Measurements from ENCODE around the gene PLCD1. TPM values are rescaled to one million over a fixed set of nuclear protein-coding genes. Genes with fewer than 3 reads are reported as not detected.

PLCD1 gene
- total and polyA plus RNA-seq, 2 of the 13 experiments (the other 11 are each of a cell fraction or from before 2014, with no cell fraction given): 10.1 to 12.4 TPM

- TF ChIP-seq ZNF580 (CRISPR knock-in tag; IDR thresholded peaks at IDR 0.05; ENCODE audit: borderline replicate concordance, low read depth): no peak
- TF ChIP-seq POLR2G (IDR thresholded peaks at IDR 0.05; ENCODE audit: low read depth, low read length): no peak
- TF ChIP-seq HDAC2 (CRISPR knock-in tag; IDR thresholded peaks at IDR 0.05): 0 out of 2 replicates have a peak, but pooled peaks have one; percentile 48
- no peak for TF ChIP-seq MZF1 (CRISPR knock-in tag; IDR thresholded peaks at IDR 0.05; ENCODE audit: borderline replicate concordance)
- no peak for TF ChIP-seq ZNF709 (CRISPR knock-in tag; IDR thresholded peaks at IDR 0.05)
- TF ChIP-seq PRDM15 (CRISPR knock-in tag; IDR thresholded peaks at IDR 0.05): no peak
- TF ChIP-seq SMC3 (IDR thresholded peaks at IDR 0.05; ENCODE audit: low read length): peak; percentile 65; the same call in 1 of the 2 replicates
- peak; percentile 80 for TF ChIP-seq CREB1 (IDR thresholded peaks at IDR 0.05)
- TF ChIP-seq CREB1 (CRISPR knock-in tag; IDR thresholded peaks at IDR 0.05): no peak
- TF ChIP-seq, protein P1, sequence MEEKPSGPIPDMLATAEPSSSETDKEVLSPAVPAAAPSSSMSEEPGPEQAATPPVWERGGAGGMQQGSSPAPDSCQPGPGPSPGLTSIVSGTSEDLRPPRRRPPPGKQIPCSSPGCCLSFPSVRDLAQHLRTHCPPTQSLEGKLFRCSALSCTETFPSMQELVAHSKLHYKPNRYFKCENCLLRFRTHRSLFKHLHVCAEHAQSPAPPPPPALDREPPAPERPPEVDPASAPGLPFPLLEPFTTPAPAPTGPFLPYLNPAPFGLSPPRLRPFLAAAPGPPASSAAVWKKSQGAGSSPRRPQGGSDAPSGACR (CRISPR knock-in tag; IDR thresholded peaks at IDR 0.05): no peak
- TF ChIP-seq, protein P2, sequence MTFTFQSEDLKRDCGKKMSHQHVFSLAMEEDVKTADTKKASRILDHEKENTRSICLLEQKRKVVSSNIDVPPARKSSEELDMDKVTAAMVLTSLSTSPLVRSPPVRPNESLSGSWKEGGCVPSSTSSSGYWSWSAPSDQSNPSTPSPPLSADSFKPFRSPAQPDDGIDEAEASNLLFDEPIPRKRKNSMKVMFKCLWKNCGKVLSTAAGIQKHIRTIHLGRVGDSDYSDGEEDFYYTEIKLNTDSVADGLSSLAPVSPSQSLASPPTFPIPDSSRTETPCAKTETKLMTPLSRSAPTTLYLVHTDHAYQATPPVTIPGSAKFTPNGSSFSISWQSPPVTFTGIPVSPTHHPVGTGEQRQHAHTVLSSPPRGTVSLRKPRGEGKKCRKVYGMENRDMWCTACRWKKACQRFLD (CRISPR knock-in tag; IDR thresholded peaks at IDR 0.05; ENCODE audit: borderline replicate concordance): no peak
- TF ChIP-seq ZMYM4 (CRISPR knock-in tag; IDR thresholded peaks at IDR 0.05): 0 out of 2 replicates have a peak, but pooled peaks have one; percentile 52
- peak; percentile 57; the same call in 1 of the 2 replicates for TF ChIP-seq REPIN1 (CRISPR knock-in tag; IDR thresholded peaks at IDR 0.05; ENCODE audit: borderline replicate concordance, low read depth)
- no peak for TF ChIP-seq TEF (CRISPR knock-in tag; IDR thresholded peaks at IDR 0.05)
- no peak for TF ChIP-seq KDM5A (IDR thresholded peaks at IDR 0.05; ENCODE audit: borderline replicate concordance, low read length)
- no peak for TF ChIP-seq ZNF256 (CRISPR knock-in tag; conservative IDR thresholded peaks at IDR 0.05)
- TF ChIP-seq, protein P3, sequence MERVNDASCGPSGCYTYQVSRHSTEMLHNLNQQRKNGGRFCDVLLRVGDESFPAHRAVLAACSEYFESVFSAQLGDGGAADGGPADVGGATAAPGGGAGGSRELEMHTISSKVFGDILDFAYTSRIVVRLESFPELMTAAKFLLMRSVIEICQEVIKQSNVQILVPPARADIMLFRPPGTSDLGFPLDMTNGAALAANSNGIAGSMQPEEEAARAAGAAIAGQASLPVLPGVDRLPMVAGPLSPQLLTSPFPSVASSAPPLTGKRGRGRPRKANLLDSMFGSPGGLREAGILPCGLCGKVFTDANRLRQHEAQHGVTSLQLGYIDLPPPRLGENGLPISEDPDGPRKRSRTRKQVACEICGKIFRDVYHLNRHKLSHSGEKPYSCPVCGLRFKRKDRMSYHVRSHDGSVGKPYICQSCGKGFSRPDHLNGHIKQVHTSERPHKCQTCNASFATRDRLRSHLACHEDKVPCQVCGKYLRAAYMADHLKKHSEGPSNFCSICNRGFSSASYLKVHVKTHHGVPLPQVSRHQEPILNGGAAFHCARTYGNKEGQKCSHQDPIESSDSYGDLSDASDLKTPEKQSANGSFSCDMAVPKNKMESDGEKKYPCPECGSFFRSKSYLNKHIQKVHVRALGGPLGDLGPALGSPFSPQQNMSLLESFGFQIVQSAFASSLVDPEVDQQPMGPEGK (CRISPR knock-in tag; IDR thresholded peaks at IDR 0.05): no peak
- no peak for TF ChIP-seq ELF4 (CRISPR knock-in tag; IDR thresholded peaks at IDR 0.05; ENCODE audit: borderline replicate concordance)
- no peak for TF ChIP-seq ZBTB39 (CRISPR knock-in tag; IDR thresholded peaks at IDR 0.05)
Measured at GRCh38 chr3:37996785-37997301, 32.6 kb downstream of the PLCD1 start (continued).

All from HepG2 (cell line).